Skin of body (tissue), 2 donors: ENCODE data around the gene PYGB. TPM values are rescaled to one million over a fixed set of nuclear protein-coding genes. Genes with fewer than 3 reads are reported as not detected.

Source experiments
- DNase-seq: peaks from one replicate; lab custom pipeline; 2025; lab: John Stamatoyannopoulos, UW
- total RNA-seq: library from RNA; depleted of rRNA; stranded (reverse); fragments of >200 nt; gene quantifications from one replicate; pipeline ENCODE4 v1.2.3, GENCODE V29; 2014

PYGB gene
- total RNA-seq, 1 donor from 2014 or later: 23.7 TPM

DNA sequence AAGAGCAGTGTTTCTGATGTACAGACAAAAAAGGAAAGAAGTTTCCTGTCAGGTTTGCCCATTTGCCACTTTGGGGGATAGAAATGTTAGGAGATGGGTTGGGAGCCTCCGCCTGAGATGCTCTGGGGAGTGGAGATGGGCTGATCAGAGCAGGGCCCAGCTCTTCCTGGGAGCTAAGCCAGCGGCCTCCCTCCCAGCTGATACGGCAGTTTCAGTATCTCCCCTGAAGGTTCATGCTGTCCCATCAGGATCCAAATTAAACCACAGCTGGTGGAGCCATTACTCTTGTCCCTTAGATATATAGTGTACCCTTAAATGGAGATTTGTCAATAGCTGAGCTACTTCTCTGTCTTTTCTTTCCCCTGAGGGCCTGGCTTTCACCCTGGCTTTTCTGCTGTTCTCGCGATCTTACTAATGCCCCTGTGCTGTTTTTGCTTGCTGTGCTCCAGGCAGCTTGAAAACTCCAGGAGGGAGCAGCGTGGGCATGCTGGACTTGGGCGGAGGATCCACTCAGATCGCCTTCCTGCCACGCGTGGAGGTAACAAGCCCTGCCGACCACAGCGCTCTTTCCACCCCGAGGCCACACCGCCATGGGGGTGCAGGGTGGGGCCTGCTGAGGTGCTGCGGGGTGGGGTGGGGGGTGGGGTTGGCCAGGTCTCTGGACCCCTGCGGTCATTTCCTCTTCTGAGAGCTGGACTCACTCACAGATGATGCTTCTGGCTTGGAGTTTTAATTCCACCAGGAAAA, 31.5 kb upstream of the PYGB start:
- no peak for DNase-seq

DNA sequence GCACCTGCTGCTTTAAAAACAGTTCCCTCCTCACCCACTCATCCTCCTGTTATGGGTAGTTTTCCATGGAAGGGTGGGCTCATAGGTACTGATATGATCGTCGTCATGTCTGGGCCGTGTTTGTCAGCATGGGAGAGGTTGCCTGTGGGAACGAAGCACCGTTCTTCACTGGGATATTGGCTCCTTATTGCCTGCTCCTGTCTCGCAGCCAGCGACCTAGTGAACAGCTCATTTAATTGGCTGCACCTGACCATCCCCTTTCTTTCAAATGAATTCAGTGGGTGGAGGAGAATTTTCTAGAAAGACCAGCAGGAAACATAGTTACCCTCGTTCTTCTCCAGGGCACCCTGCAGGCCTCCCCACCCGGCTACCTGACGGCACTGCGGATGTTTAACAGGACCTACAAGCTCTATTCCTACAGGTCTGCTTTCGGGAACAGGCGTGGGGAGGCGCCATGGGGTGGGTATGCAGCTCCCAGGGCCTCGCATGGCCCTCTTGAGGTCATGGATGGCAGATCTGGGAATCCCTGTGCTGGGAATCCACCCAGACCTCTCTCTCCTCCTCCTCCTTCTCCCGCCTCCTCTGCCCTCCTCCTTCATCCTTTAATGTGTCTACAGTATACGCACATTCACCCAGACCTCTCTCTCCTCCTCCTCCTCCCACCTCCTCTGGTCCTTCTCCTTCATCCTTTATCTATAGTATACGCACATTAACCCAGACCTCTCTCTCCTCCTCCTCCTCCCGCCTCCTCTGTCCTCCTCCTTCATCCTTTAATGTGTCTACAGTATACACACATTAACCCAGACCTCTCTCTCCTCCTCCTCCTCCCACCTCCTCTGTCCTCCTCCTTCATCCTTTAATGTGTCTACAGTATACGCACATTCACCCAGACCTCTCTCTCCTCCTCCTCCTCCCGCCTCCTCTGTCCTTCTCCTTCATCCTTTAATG, 30.4 kb upstream of the PYGB start:
- DNase-seq: no peak

DNA sequence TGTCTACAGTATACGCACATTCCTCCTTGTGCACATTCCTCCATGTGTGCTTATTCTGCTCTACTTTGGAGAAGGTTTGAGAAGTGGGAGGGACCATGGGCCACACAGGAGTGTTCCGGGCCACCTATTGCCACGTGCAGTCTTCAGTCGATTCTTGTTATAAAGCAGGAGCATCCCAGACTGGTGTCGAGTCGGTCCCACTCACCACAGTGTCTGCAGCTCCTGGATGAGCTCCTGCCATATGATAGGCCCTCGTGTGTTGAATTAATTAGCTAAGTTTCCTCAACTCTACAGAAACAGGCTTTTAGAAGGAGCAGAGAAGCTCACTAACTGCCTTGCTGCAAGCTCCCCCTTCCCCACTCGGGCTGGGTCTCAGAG, 29.8 kb upstream of the PYGB start:
- DNase-seq: no peak

DNA sequence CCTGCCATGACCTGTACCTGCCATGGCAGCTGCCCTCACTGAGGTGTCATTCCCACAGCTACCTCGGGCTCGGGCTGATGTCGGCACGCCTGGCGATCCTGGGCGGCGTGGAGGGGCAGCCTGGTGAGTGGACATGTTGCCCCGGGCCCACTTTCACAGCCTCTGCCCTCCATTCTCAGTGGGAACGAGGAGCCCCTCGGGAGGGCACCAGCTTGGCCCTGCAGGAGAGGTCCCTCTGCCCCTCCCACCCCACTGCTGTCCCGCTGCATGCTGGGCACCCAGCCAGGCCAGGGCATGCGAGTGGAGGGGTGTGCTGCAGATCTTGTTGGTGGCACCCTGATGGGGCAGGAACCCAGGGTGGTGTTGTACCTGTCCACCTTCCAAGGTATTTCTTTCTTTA, 29.4 kb upstream of the PYGB start:
- DNase-seq: no peak

DNA sequence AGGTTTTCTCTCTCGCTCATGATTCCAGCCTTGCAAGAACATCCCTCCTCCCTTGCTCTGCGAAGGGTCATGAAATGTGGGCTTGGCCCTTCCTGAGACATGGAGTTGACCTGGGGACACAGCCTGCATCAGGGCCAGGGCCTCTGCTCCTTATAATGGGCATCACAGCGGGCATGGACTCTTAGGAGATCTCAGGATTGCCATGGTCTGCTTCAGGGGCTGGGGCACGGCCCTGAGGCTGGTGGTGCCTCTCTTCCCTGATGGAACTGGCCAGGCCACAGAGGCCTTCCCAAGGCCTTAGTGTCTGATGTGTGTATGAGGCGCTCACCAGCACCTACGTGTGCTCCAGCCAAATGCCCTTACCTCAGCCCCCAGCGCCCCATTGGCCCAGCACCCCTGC, 28.5 kb upstream of the PYGB start:
- no peak for DNase-seq

DNA sequence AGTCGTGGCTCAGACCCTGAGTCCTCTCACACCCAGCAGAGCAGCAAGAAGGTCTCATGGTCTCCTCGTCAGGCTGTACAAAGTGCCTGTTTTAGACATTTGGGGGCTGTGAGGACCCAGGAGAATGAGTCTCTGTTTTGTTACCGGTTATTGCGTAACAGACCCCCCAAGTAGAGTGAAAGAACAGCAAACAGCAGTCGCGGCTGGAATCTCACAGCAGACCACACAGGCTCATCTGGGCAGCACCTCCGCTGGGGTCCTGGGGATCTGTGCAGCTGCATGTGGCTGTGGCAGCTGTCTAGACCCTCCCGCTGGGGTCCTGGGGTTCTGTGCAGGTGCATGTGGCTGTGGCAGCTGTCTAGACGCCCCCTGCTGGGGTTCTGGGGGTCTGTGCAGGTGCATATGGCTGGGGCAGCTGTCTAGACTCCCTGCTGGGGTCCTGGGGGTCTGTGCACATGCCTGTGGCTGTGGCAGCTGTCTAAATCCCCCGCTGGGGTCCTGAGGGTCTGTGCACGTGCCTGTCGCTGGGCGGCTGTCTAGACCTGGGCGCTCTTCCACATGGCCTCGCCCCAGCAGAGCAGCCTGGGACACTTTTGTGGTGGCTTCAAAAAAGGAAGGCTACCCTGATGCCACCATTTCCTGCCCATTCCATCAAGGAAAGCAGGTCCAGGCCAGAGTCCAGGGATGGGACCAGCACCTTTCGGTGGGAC, 27.7 kb upstream of the PYGB start:
- DNase-seq: no peak

DNA sequence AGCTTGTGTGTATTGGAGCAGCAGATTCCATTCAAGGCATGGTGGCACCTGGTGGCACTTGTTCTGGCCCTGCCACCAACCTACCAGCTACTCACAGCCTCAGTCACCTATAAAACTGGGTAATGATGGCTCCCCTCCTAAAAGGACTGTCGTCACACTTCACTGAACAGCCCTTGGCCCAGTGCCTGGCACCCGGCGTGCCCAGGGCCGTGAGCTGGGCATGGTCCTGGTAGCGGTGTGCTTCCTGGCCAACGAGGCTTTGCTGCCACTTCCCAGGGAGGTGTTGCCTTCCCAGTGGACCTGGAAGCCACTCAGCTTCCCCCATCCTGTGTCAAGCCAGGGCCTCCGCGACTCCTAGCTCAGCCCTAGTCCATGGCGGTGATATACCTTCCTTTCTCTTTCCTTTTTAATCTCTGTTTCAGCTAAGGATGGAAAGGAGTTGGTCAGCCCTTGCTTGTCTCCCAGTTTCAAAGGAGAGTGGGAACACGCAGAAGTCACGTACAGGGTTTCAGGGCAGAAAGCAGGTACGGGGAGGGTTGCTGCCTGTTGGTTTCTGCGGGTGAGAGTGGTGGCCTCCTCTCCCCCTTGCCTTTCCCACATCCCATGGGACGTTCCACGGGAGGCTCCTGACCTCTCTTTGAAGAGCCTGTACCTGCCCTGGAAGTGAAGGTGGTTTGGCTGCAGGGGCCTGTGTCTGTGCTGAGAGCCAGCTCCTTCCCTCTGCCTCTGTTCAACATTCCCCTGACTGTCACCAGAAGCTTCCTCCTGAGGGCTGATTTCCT, 26.9 kb upstream of the PYGB start:
- DNase-seq: no peak

DNA sequence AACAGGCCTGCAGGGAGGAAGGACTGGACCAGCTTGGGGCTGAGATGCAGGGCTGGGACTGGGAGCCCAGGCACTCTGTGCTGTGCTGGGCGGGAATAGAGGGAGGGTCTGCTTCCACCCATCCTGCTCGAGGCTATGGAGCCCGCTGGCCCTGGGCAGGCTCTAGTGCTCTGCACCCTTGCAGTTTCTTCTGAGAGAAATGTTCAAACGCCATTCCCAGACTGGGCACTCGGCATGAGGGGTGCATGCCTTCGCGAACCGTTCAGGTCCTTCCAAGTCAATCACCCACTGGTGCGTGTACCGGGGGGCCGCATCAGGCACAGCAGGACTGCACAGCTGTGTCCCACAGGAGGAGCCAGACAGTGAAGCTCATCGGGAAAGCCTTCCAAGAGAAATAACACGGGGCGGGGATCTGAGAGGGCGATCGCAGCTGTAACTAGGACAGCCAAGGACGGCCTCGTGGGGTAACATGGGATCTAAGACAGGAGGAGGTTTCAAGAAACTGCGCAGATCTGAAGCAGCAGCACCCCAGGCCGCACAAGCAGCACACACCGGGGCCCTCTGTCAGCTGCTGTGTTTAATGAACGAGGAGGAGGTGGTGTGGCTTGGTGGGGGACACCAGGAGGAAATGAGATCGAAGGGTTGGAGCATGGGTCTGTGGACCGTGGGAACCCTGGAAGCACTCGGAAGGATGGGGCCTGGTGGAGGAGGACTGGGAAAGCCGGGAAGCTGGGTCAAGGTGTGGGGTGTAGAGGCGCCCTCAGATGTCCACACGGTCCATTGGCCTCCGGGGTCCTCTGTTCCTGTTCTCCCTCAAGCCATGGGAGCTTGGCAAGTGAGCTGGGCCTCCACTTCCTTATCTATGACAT, 26.1 kb upstream of the PYGB start:
- DNase-seq: no peak

DNA sequence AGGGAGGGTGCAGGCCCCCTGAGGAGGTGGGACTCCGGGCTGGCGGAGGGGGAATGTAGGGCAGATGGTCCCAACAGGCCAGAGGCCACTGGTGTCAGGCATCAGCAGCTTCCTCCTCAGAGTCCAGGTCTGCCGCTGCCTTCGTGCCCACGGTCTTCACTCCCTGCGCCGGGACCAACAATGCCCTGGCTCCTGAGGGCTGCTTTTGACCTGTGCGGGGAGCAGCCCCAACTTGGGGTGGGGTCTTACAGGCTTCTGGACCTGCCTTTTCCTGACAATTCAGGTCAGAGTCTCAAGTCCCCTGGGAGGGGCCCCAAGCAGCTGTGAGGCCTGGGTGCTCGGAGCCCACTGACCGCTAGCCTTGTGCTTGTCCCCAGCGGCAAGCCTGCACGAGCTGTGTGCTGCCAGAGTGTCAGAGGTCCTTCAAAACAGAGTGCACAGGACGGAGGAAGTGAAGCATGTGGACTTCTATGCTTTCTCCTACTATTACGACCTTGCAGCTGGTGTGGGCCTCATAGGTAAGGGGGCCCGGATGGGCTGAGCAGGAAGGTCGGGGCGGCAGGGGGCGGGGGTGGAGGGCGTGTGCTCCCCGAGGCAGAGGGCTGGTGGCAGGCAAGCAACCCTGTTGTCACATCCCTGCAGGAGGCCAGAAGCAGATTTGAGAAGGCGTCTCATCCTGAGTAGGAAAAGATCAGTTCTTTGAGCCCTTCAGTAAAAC, 25.3 kb upstream of the PYGB start:
- no peak for DNase-seq

DNA sequence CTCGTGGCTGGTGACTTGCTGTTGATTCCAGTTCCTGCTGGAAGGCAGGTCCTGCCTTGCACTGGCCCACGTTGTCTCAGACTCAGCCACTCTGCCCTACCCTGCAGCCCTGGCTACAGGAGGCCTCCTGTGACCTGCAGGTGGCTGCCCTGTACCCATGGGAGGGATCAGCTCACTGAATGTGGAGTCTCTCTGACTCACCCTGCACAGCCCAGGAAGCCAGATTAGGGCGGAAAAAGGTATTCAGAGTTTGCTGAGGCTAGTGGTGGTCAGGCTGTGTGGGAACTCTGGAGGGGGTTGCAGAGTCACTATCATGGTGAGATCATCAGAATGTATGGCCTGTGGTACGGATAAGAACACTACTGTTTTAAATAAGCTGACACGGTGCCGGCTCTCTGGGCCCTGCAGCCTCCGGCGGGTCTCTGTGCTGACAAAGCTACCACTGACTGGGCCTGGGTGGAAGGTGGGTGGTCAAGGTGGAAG, 24.7 kb upstream of the PYGB start:
- DNase-seq: no peak

DNA sequence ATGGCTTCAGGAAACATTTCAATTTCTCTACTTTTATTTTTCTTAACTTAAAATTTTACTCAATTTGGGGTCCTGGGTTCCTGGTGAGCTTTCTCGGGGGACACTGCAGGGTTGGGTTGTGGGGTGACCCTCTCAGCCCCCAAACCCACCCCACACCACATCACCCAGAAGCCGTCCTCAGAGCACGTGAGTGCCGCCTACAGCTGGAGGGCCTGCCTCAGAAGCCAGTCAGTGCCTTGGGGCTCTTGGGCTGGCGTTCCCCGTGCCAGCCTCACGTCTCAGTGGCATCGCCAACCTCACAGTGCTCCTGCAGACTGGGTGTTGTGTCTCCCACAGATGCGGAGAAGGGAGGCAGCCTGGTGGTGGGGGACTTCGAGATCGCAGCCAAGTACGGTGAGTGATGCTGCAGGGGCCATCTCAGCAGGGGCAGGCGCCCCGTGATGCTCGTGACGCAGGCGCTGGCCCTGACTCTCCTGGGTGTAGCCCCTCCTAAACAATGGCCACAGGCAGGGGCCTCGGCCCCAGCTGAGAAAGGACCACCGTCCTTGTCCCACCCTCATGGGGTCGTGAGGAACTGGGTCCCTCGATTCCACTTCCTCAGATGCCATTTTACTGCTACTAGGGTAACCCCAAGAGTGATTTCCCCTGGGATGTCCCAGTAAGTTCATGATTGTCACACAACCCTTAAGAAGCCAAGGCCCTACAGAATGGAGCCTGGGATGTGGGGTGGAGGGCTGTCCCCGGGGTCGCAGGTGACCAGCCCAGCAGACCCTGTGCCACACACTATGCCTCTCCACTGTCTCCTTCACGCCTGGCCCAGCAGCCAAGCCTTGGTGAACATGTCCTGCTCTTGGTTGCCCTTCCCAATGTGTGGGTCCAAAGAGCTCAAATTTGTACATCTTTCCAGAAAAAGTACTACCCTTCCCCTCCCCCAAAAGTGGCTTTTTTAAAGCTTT, 23.8 kb upstream of the PYGB start:
- no peak for DNase-seq

DNA sequence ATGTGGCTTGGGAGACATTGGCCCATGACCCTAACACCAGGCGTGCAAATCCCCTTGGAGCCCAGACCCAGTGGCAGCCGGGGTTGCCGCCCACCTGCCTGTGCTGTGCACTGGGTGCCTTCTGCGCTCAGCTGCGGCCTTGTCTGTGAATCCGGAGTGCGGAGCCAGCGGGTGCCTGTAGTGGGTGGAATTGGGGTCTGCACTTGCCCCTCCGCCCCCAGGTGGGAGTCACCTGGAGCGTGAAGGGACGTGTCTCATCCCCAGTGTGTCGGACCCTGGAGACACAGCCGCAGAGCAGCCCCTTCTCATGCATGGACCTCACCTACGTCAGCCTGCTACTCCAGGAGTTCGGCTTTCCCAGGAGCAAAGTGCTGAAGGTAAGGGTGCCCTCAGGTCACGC, 22.9 kb upstream of the PYGB start:
- DNase-seq: no peak

DNA sequence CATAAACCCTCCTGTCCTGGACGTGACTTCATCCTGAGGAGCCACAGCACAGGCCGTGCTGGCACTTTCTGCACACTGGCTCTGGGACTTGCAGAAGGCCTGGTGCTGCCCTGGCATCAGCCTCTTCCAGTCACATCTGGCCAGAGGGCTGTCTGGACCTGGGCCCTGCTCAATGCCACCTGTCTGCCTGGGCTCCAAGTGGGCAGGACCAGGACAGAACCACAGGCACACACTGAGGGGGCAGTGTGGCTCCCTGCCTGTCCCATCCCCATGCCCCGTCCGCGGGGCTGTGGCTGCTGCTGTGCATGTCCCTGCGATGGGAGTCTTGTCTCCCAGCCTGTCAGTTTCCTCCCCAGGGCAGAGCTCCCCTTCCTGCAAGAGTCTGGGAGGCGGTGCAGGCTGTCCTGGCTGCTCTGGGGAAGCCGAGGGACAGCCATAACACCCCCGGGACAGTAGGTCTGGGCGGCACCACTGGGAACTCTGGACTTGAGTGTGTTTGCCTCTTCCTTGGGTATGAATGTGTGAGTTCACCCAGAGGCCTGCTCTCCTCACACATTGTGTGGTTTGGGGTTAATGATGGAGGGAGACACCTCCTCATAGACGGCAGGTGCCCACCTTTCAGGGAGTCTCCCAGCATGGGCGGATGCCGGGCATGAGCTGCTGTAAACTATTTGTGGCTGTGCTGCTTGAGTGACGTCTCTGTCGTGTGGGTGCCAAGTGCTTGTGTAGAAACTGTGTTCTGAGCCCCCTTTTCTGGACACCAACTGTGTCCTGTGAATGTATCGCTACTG, 22.0 kb upstream of the PYGB start:
- DNase-seq: no peak

DNA sequence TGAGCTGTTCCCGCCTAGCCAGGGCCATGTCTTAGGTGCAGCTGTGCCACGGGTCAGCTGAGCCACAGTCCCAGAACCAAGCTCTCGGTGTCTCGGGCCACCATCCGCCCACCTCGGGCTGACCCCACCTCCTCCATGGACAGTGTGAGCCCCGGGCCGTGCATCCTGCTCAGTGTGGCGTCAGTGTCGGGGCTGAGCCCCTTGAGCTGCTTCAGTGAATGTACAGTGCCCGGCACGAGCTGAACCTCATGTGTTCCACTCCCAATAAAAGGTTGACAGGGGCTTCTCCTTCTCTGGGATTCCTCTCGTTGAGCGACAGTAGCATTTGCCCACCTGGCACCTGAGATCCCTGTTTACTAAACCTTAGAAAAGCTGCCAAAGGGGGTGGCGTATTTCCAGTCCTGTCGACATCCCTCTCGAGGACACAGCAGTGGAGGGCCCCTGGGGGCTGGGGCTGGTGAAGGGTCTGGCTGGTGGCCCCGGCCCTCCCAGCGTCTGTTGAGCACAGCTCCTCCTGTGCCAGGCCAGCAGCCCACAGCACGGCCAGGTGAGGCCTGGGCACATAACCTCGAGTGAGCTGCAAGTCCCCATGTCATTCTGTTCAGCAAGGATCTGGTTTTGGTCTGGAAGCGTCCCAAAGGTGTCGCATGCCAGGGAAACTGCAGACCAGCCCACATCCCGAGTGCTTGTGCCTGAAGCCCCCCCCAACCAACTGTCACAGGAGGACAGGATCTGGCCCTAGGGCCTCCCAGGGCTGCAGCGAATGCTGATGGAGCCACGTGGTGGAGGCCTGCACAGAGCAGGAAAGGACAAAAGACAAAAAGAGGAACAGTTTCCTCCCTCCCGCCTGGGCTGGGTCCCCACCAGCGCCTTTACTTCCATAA, 21.2 kb upstream of the PYGB start:
- DNase-seq: no peak

DNA sequence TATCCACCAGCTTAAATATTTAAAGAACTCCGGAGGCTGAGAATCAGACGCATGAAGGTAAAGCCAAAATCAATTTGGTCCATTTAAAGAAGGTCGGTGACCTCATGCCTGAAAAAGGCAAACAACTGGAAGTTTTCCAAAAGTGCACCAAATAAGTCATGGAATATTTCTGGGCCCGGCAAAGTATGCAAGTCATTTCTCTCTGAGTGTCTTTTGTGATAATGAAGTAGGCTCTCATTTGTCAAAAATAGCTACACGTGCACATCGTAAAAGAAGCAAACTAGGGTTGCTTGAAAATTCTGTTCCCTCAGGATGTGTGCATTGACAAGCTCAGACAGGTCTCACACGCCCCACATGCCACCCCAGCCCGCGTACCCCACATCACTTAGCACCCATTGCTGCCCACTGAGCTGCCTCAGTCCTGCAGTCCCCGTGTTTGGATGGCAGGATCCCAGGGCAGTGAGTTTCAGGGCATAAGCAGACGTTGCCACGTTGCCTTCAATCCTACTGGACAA, 20.5 kb upstream of the PYGB start:
- DNase-seq: no peak

DNA sequence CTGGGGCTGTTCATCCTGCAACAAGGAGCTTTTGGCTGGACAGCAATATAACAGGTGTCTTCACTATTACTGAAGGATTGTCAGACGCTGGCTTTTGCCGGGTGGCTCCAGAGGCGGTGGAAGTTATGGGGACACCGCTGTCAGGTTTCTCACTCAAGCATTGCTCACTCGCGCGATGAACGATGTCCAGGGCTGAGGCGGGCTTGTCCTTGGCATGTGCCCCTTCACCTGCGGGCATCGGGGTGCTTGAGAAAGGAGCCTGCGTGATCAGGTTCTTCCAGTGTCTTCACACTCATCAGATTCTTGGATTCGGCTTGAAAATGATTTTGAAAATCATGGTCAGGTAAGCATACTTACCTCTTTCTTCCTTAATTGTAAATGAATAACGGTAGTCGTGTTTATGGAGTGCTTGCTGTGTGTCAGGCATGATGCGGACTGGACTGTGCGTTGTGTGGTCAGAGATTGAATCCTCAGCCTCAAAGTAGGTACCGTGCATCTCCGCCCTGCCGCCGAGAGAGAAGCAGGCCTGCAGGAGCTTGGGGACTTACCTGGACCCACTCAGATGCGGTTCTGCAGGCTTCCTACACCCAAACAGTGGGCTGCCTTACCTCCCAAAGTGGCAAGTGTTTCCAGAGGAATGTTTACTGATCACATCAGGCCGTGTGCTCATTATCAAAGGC, 18.3 kb upstream of the PYGB start:
- no peak for DNase-seq
